Astrocyte (in vitro differentiated cells and primary cell): ENCODE measurements around the gene PET100.

Experiments
- CTCF ChIP-seq: IDR thresholded peaks from 2 replicates; pipeline ENCODE4 v1.5.1; 2011; ENCODE audit warnings: low read depth, mild to moderate bottlenecking, inconsistent platforms, low read length, moderate library complexity; ENCODE audit not compliant: insufficient read depth
- EZH2 ChIP-seq: IDR thresholded peaks from 2 replicates; pipeline ENCODE4 v1.6.1; 2012; ENCODE audit warnings: mild to moderate bottlenecking, low read length, inconsistent platforms; ENCODE audit not compliant: insufficient read depth

- TF ChIP-seq CTCF = no peak
- no peak for TF ChIP-seq EZH2
Observed at GRCh38 chr19:7590256-7590655, 39.3 kb upstream of the PET100 start.
